AG04450 (cell line): ENCODE results near the gene SRPK2. TPM values are rescaled to one million over a fixed set of nuclear protein-coding genes. Genes with fewer than 3 reads are reported as not detected.

Experiments
- CTCF ChIA-PET: fragments of 300-600, 350-600 bp; formaldehyde crosslinking; extraction: SDS; loops from one replicate; lab custom pipeline; 2022; ENCODE audit warnings: antibody characterized with exemption, inconsistent platforms; lab: Charles Lee
- POLR2A ChIA-PET: fragments of 350-600 bp; formaldehyde crosslinking; extraction: SDS; loops from one replicate; lab custom pipeline; 2021; ENCODE audit warnings: antibody characterized with exemption, inconsistent platforms; lab: Yijun Ruan, JAX
- DNase-seq: peaks from one replicate; pipeline ENCODE4 v3.0.0-alpha.2; 2011; ENCODE audit warnings: low read depth, low spot score
- H3K27ac ChIP-seq: one replicate; pipeline ENCODE4 v1.5.1; 2012; ENCODE audit warnings: low read depth, low read length, control low read depth
- H3K27me3 ChIP-seq: one replicate; pipeline ENCODE4 v1.6.0; 2012; ENCODE audit warnings: low read length; ENCODE audit not compliant: control insufficient read depth, insufficient read depth
- H3K4me3 ChIP-seq: 2 replicates; pipeline ENCODE4 v1.5.1; 2011; ENCODE audit warnings: mild to moderate bottlenecking, low read depth, low read length, control low read depth
- H3K9me3 ChIP-seq: 2 replicates; pipeline ENCODE4 v1.5.1; 2012; ENCODE audit warnings: low read length; ENCODE audit not compliant: control insufficient read depth, insufficient read depth
- polyA plus RNA-seq: library from polyadenylated mRNA; depleted of rRNA; stranded (reverse); fragments of >200 nt; gene quantifications from 2 replicates; pipeline ENCODE4 v1.2.3, GENCODE V29; 2011
- TF ChIP-seq, protein P1 (sequence below): IDR thresholded peaks from 2 replicates; pipeline ENCODE4 v1.5.1; 2011; ENCODE audit warnings: low read depth, low read length, control low read depth, inconsistent platforms

Gene SRPK2
- polyA plus RNA-seq, 1 experiment = 22.4 TPM

DNA sequence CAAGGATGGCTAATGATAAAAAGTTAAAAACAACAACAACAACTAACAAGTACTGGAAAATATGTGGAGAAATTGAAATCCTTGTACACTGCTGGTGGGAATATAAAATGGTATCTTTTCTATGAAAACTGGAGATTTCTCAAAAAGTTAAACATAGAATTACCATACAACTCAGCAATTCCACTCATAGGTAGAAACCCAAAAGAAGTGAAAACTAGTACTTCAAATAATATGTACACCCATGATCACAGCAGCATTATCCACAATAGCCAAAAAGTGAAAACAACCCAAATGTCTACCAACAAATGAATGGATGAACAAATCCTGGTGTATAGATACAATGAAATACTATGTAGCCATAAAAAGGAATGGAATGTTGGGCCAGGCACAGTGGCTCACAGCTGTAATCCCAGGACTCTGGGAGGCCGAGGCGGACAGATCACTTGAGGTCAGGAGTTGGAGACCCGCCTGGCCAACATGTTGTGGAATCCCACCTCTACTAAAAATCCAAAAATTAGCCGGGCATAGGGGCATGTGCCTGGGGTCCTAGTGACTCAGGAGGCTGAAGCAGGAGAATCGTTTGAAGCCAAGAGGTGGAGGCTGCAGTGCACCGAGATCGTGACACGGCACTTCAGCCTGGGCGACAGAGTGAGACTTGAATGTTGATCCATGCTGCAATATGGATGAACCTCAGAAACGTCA, 66.8 kb downstream of the SRPK2 start:
- H3K27ac ChIP-seq = no peak overlapping the region
- peaks cover 3% of the 10 kb centered on the region; the same call in 1 of the 2 replicates for H3K9me3 ChIP-seq
- TF ChIP-seq, protein P1, sequence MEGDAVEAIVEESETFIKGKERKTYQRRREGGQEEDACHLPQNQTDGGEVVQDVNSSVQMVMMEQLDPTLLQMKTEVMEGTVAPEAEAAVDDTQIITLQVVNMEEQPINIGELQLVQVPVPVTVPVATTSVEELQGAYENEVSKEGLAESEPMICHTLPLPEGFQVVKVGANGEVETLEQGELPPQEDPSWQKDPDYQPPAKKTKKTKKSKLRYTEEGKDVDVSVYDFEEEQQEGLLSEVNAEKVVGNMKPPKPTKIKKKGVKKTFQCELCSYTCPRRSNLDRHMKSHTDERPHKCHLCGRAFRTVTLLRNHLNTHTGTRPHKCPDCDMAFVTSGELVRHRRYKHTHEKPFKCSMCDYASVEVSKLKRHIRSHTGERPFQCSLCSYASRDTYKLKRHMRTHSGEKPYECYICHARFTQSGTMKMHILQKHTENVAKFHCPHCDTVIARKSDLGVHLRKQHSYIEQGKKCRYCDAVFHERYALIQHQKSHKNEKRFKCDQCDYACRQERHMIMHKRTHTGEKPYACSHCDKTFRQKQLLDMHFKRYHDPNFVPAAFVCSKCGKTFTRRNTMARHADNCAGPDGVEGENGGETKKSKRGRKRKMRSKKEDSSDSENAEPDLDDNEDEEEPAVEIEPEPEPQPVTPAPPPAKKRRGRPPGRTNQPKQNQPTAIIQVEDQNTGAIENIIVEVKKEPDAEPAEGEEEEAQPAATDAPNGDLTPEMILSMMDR = no peak
- ChIA-PET CTCF (no interaction called here), POLR2A (no interaction called here)
- H3K27me3 ChIP-seq = no peaks in the 10 kb centered on the region
- H3K4me3 ChIP-seq = no peak overlapping the region
- DNase-seq = no peak

DNA sequence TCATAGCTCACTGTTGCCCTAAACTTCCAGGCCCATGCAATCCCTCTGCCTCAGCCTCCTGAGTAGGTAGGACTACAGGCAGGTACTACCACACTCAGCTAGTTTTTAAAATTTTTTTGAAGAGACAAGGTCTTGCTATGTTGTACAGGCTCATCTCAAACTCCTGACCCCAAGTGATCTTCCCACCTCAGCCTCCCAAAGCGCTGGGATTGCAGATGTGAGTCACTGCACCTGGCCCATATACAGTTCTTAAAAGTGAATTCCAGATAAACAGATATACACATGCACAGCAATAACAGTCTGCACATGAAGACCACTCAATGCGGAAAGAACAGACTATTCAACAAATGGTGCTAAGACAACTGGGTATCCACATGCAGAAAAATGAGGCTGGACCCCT, 67.8 kb downstream of the SRPK2 start:
- no peak overlapping the region for H3K4me3 ChIP-seq
- POLR2A ChIA-PET = no interaction called here
- no peaks in the 10 kb centered on the region for H3K27me3 ChIP-seq
- TF ChIP-seq, protein P1 = no peak
- CTCF ChIA-PET = interaction anchor here (0.6 kb wide), 1 partner anchor 25 kb away, joined by 3 read pairs; no protein-coding TSS in a partner anchor
- no peak overlapping the region for H3K27ac ChIP-seq
- no peak for DNase-seq
- H3K9me3 ChIP-seq = peaks cover 3% of the 10 kb centered on the region; the same call in 1 of the 2 replicates

DNA sequence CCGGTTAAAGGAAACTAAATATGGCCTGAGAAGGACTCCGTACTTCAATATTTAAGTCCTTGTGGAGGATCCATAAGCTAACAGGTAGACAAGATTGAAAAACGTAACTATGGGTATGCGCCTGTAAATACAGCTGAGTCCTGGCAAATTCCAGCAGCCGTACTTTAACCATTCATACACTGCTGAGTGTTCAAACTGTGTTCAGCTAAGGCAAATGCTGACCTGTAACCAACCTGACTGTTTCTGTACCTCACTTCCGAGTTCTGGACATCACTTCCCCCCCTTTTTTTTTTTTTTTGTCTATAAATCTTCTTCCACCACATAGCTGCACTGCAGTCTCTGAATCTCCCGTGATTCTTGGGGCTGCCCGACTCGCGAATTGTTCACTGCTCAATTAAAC, 69.1 kb downstream of the SRPK2 start:
- TF ChIP-seq, protein P1 = no peak
- Histone ChIP-seq H3K9me3 (peaks cover 3% of the 10 kb centered on the region; the same call in 1 of the 2 replicates), H3K27me3 (no peaks in the 10 kb centered on the region), H3K4me3 (no peak overlapping the region), H3K27ac (no peak overlapping the region)
- POLR2A ChIA-PET = no interaction called here
- CTCF ChIA-PET = no interaction called here
- no peak for DNase-seq

DNA sequence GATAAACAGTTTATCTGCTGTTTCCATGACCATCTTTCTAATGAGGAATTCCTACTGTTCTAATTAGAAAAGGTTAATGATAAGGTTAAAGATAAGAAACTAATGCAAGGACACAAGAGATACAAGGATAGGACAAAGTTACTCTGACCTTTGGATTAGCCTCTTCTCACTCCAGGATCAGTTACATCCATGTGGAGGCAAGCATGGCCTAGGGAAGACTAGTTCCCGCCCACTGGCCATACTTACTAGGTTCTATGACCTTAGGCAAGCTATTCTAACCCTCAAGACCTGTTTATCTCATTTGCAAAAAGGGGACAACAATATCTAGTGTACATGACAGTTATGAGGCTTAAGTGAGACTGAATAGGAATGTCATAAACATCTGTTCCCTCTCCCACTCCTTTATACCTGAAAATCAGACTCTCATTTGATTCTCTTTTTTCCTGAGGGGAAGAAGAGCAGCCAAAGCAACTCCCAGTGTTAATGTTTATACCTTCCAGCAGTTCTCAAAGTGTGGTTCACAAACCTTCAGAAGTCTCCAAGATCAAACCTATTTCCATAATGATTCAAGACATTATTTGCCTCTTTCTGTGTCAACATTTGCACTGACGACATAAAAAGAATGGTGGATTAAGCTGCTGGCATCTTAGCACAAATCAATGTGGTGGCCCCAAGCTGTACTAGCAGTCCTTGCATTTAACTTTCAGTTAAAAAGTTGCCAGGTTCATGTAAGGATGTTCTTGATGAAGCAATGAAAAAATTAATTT, 72.0 kb downstream of the SRPK2 start:
- TF ChIP-seq, protein P1 = no peak
- Histone ChIP-seq H3K27ac (no peak overlapping the region), H3K27me3 (no peaks in the 10 kb centered on the region), H3K9me3 (no peaks in the 10 kb centered on the region), H3K4me3 (no peak overlapping the region)
- POLR2A ChIA-PET = no interaction called here
- CTCF ChIA-PET = no interaction called here
- no peak for DNase-seq

DNA sequence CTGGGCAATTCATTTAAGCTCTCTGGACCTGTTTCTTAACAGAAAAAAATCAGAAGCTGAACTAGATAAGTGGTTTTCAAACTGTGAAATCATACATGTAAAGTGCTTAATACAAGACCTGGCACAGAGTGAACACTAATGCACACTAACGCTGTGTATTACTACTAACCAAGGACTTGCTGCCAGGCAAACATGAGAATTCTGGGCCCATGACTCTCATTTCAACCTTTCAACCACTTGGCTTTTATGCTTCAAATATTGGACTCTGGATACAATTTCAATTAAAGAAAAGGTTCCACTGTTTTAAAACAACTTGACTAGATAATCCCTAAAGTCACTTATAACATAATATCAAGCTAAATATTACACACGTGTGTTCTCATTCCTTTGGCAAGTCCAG, 73.4 kb downstream of the SRPK2 start:
- no peak overlapping the region for H3K27ac ChIP-seq
- POLR2A ChIA-PET = no interaction called here
- no peaks in the 10 kb centered on the region for H3K9me3 ChIP-seq
- DNase-seq = no peak
- TF ChIP-seq, protein P1 = no peak
- no peaks in the 10 kb centered on the region for H3K27me3 ChIP-seq
- CTCF ChIA-PET = interaction anchor here (0.6 kb wide), 1 partner anchor 40 kb away, joined by 3 read pairs; no protein-coding TSS in a partner anchor
- H3K4me3 ChIP-seq = no peak overlapping the region
